Prostate gland (tissue), 2 donors: ENCODE measurements around the gene UNC5C. TPM values are rescaled to one million over a fixed set of nuclear protein-coding genes. Genes with fewer than 3 reads are reported as not detected.

ENCODE experiments used
- DNase-seq: peaks from one replicate; pipeline ENCODE4 v3.0.0-alpha.2; 2019; ENCODE audit warnings: low spot score
- H3K27ac ChIP-seq, 2 donors: fragments of 200-600 bp; sonication (generic); 2 replicates each; pipeline ENCODE4 v1.5.1; 2017 to 2019
- H3K27me3 ChIP-seq: fragments of 200-600 bp; sonication (generic); replicated peaks from 2 replicates; pipeline ENCODE4 v1.5.1; 2019; ENCODE audit not compliant: insufficient read depth
- H3K36me3 ChIP-seq, 2 donors: fragments of 200-600 bp; sonication (generic); 1 replicate in 1 of 2; 2 replicates in 1 of 2; pipeline versions ENCODE4 v1.5.1 to v1.8.1; 2017 to 2019
- H3K4me1 ChIP-seq: fragments of 200-600 bp; sonication (generic); replicated peaks from 2 replicates; pipeline ENCODE4 v1.5.1; 2019
- H3K4me3 ChIP-seq, 2 donors: fragments of 200-600 bp; sonication (generic); 2 replicates each; pipeline ENCODE4 v1.5.1; 2017 to 2019
- H3K9me3 ChIP-seq: fragments of 200-600 bp; sonication (generic); 2 replicates; pipeline ENCODE4 v1.5.1; 2017
- CTCF ChIP-seq, 4 experiments: fragments of 200-600 bp in 2 of 4; fragments of 450-650 bp in 2 of 4; sonication (generic) in 2 of 4; IDR thresholded peaks; 1 replicate in 3 of 4; 2 replicates in 1 of 4; pipeline ENCODE4 v1.5.1; 2016 to 2019; ENCODE audit warnings: antibody characterized with exemption in 4 of 4, mild to moderate bottlenecking in 2 of 4, moderate library complexity in 2 of 4
- POLR2A ChIP-seq: fragments of 450-650 bp; IDR thresholded peaks from one replicate; pipeline ENCODE4 v1.6.1; 2016; ENCODE audit warnings: antibody characterized with exemption, mild to moderate bottlenecking
- POLR2AphosphoS5 ChIP-seq: sonication (generic); formaldehyde crosslinking; IDR thresholded peaks from one replicate; pipeline ENCODE4 v1.6.1; 2017; ENCODE audit warnings: antibody characterized with exemption
- WGBS: methylation state at CpG from one replicate; pipeline ENCODE4 v1.1.5; 2018; 5-methylcytosine and 5-hydroxymethylcytosine counted together
- intact Hi-C: fragments of 100-400 bp; cut with DNase I; formaldehyde crosslinking; loops from one replicate; pipeline ENCODE4 v1.14.2; 2022
- total RNA-seq, 2 donors: library from RNA; depleted of rRNA; stranded (reverse); fragments of >200 nt; gene quantifications; one replicate each; pipeline ENCODE4 v1.1.0, GENCODE V29; 2016

The UNC5C gene
- total RNA-seq, 2 donors from 2014 or later: 1.8 to 15.5 TPM

DNA sequence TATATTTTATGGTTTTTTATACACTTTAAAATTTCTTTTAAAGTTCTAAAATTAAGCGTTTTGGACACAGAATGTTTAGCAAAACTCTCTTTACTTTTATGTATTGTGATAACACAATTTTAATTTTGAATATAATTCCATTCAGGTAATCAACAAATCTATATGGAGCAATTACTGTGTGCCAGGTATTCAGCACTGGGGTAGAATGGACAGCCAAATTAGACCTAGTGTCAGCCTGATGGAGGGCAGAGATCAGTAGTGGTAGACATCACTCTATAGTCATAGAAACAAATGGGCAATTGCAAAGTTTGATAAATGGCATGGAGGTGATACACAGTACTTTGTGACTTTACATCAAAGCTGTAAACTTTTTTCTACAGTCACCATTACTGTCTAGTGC, 41.8 kb upstream of the UNC5C start:
- Histone ChIP-seq H3K27ac (no peak overlapping the region), H3K4me3 (no peak overlapping the region), H3K36me3 (no peaks in the 10 kb centered on the region), H3K4me1 (no peaks in the 10 kb centered on the region), H3K27me3 (no peaks in the 10 kb centered on the region), H3K9me3 (no peaks in the 10 kb centered on the region)
- WGBS: 95% methylated on average over 1 of the region's 1 CpG
- intact Hi-C loops: no loop called here
- no peak for DNase-seq
- TF ChIP-seq POLR2AphosphoS5: no peak
- TF ChIP-seq CTCF (IDR thresholded peaks at IDR 0.05): no peak
- TF ChIP-seq POLR2A: no peak

GRCh38 chr4:95585016-95585695, 36.4 kb upstream of the UNC5C start:
- Histone ChIP-seq H3K27me3 (no peaks in the 10 kb centered on the region), H3K27ac (no peak overlapping the region), H3K4me3 (no peak overlapping the region), H3K36me3 (no peaks in the 10 kb centered on the region), H3K4me1 (no peaks in the 10 kb centered on the region), H3K9me3 (no peaks in the 10 kb centered on the region)
- 73% methylated on average over 5 of the region's 5 CpGs for WGBS
- no peak for TF ChIP-seq POLR2A
- intact Hi-C loops: no loop called here
- no peak for DNase-seq

DNA sequence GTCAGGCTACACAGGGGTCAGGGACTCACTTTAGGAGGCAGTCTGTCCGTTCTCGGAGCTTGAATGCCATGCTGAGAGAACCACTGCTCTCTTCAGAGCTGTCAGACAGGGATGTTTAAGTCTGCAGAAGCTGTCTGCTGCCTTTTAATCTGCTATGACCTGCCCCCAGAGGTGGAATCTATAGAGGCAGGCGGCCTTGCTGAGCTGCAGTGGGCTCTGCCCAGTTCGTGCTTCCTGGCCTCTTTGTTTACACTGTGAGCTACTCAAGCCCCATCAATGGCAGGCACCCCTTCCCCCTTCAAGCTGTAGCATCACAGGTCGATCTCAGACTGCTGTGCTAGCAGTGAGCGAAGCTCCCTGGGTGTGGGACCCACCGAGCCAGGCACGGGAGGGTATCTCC, 31.5 kb upstream of the UNC5C start:
- H3K36me3 ChIP-seq: no peaks in the 10 kb centered on the region
- no peak for TF ChIP-seq POLR2A
- 50% methylated on average over 8 of the region's 8 CpGs for WGBS

GRCh38 chr4:95572304-95572991, 23.7 kb upstream of the UNC5C start:
- Histone ChIP-seq H3K9me3 (no peaks in the 10 kb centered on the region), H3K4me1 (no peaks in the 10 kb centered on the region), H3K36me3 (no peaks in the 10 kb centered on the region), H3K27ac (no peak overlapping the region), H3K27me3 (no peaks in the 10 kb centered on the region), H3K4me3 (no peak overlapping the region)
- DNase-seq: no peak
- intact Hi-C loops: no loop called here
- WGBS: 57% methylated on average over 6 of the region's 6 CpGs
- no peak for TF ChIP-seq POLR2AphosphoS5
- TF ChIP-seq POLR2A: no peak
- TF ChIP-seq CTCF (IDR thresholded peaks at IDR 0.05): no peak

More for the DNA sequence above, 31.5 kb upstream of the UNC5C start:
- no peaks in the 10 kb centered on the region for H3K4me1 ChIP-seq
- intact Hi-C loops: no loop called here
- H3K27ac ChIP-seq: no peak overlapping the region
- H3K4me3 ChIP-seq: no peak overlapping the region
- H3K27me3 ChIP-seq: no peaks in the 10 kb centered on the region
- H3K9me3 ChIP-seq: no peaks in the 10 kb centered on the region
- DNase-seq: no peak

GRCh38 chr4:95571577-95571976, 22.8 kb upstream of the UNC5C start:
- H3K4me1 ChIP-seq: no peaks in the 10 kb centered on the region
- no peak overlapping the region for H3K4me3 ChIP-seq
- TF ChIP-seq CTCF (IDR thresholded peaks at IDR 0.05): no peak
- no peak overlapping the region for H3K27ac ChIP-seq
- WGBS: 90% methylated on average over 1 of the region's 1 CpG
- H3K36me3 ChIP-seq: no peaks in the 10 kb centered on the region
- no peaks in the 10 kb centered on the region for H3K9me3 ChIP-seq
- intact Hi-C loops: no loop called here
- no peaks in the 10 kb centered on the region for H3K27me3 ChIP-seq
- DNase-seq: no peak
